Esophagus squamous epithelium (tissue), 4 donors: ENCODE data around the gene ZNF710.

Experiments
- POLR2A ChIP-seq, 4 donors: fragments of 450-650 bp; IDR thresholded peaks; one replicate each; pipeline ENCODE4 v1.6.1; 2017; ENCODE audit warnings: antibody characterized with exemption in 4 of 4, mild to moderate bottlenecking in 4 of 4, moderate library complexity in 3 of 4
- TF ChIP-seq, protein P1 (sequence below), 6 experiments: fragments of 450-650 bp in 4 of 6; fragments of 200-600 bp in 2 of 6; sonication (generic) in 2 of 6; IDR thresholded peaks; one replicate each; pipeline ENCODE4 v1.5.1; 2016 to 2019; ENCODE audit warnings: antibody characterized with exemption in 6 of 6, mild to moderate bottlenecking in 4 of 6, moderate library complexity in 4 of 6

DNA sequence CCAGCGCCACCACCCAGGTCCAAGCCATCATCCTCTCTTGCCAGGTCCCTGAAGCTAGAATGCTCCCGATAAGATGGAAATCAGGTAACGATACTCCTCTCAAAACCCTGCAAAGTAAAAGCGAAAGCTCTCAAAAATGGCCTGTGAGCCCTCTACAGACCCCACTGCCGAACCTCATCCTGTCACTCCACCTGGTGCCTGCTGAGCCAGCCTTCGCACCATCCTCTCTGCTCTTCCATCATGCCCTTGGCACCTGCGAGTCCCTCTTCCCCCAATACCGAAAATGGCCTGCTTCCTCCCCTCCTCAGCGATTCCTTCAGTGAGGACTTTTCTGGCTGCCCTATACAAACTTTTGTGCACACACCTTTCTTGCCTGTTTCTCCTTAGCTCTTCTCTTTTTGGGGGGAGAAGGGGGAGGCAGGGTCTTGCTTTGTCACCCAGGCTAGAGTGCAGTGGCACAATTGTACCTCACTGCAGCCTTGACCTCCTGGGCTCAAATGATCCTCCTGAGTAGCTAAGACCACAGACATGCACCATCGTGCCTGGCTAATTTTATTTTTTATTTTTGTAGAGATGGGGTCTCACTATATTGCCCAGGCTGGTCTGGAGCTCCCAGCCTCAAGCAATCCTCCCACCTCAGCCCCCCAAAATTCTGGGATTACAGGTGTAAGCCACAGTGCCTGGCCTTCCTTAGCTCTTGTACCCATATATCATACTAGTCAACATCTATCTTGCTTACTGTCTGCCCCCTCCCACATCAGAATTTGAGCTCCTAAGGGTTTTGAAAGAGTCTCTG, 98.1 kb downstream of the ZNF710 start:
- TF ChIP-seq, protein P1, sequence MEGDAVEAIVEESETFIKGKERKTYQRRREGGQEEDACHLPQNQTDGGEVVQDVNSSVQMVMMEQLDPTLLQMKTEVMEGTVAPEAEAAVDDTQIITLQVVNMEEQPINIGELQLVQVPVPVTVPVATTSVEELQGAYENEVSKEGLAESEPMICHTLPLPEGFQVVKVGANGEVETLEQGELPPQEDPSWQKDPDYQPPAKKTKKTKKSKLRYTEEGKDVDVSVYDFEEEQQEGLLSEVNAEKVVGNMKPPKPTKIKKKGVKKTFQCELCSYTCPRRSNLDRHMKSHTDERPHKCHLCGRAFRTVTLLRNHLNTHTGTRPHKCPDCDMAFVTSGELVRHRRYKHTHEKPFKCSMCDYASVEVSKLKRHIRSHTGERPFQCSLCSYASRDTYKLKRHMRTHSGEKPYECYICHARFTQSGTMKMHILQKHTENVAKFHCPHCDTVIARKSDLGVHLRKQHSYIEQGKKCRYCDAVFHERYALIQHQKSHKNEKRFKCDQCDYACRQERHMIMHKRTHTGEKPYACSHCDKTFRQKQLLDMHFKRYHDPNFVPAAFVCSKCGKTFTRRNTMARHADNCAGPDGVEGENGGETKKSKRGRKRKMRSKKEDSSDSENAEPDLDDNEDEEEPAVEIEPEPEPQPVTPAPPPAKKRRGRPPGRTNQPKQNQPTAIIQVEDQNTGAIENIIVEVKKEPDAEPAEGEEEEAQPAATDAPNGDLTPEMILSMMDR (IDR thresholded peaks at IDR 0.05), result no peak
- TF ChIP-seq POLR2A (IDR thresholded peaks at IDR 0.05), result no peak
